ENCODE measurements around the gene TMEM94. TPM values are rescaled to one million over a fixed set of nuclear protein-coding genes. Genes with fewer than 3 reads are reported as not detected.

The TMEM94 gene
- 28.4 TPM for polyA plus RNA-seq (2012; ENCODE audit: low read depth, missing spikeins)

DNA sequence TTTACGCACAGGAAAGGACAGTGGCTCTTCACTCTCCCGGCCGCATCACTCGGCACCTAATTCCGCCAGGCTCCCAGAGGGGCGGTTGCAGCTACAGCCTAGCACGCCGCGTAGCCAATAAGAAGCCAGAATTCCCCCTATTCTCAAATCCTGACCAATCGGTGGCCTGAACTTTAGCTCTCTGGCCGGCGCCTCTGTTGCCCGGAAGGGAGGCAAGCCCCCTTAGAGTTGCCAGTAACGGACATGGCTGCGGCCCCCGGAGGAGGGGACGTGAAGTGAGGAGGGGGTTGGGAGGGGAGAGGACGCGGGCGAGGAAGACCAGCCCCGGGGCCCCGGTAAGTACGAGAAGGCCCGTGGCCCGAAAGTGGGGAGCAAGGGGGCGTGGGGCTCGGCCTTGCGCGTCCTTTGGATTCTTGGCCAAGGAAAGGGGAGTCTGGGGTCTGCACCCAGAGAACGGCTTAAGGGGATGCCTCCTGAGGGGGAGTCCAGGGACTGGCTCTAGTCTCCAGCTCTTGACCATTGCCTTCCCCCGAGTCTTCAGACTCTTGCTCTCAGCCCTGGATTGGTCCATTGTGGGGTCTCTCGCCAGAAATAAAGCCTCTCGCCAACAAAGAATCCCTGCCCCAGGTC, at the start of gene TMEM94:
Gene TMEM94 (plus strand): TSS at position 219 of the 630 bp plus-strand sequence. CDS start 15,271 bp downstream, outside the sequence.
- peak; percentile 87 for FAIRE-seq
- peak; percentile 80 for DNase-seq (ENCODE audit: insufficient read length, low spot score)
- TF ChIP-seq POU2F2 (IDR thresholded peaks at IDR 0.05; ENCODE audit: low read depth, low read length) (no peak), PAX5 (IDR thresholded peaks at IDR 0.05; ENCODE audit: insufficient read depth, low read length, severe bottlenecking) (no peak), TAF1 (IDR thresholded peaks at IDR 0.05; ENCODE audit: low read depth, low read length) (peak; percentile 87), SPI1 (IDR thresholded peaks at IDR 0.05; ENCODE audit: low read depth, low read length) (no peak), POLR2AphosphoS5 (IDR thresholded peaks at IDR 0.05; ENCODE audit: low read depth, low read length) (0 out of 2 replicates have a peak, but pooled peaks have one; percentile 42), POLR2A (IDR thresholded peaks at IDR 0.05; ENCODE audit: low read depth, low read length) (peak; percentile 73; the same call in 1 of the 2 replicates)

DNA sequence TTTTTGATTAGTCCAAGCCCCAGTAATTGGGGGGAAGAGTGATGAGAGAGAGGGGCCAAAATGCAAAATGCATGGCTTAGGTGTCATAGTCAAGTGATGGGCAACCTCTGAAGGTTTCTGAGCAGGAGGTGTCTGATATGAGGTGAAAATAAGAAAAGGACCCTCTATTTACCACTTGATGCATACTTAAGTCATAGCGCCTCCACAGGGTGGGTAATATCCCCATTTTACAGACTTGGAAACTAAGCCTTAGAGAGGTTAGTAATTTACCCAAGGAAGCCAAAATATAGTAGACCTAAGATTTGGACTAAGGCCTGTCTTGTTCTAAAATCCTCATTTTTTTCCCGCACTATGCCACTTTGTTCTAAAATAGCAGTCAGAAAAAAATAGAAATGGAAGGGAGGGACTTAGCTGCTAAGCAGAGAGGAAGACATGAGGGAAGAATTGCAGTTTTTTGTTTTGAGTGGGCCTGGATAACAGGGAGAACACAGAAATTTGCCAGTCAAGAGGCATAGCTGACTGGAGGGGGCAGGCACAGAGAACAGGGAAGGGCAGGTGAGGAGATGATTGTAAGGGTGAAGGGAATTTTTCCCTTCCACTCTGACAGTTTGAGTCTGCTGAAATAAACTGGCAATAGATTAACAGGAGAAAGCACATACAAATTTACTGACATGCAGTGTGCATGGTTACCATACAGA, 48.6 kb upstream of the TMEM94 start:
- FAIRE-seq (no peak), DNase-seq (ENCODE audit: insufficient read length, low spot score) (no peak)
- TF ChIP-seq POLR2AphosphoS5 (IDR thresholded peaks at IDR 0.05; ENCODE audit: low read depth, low read length) (no peak), POU2F2 (IDR thresholded peaks at IDR 0.05; ENCODE audit: low read depth, low read length) (no peak), POLR2A (IDR thresholded peaks at IDR 0.05; ENCODE audit: low read depth, low read length) (no peak), SPI1 (IDR thresholded peaks at IDR 0.05; ENCODE audit: low read depth, low read length) (no peak), PAX5 (IDR thresholded peaks at IDR 0.05; ENCODE audit: insufficient read depth, low read length, severe bottlenecking) (no peak), TAF1 (IDR thresholded peaks at IDR 0.05; ENCODE audit: low read depth, low read length) (no peak)

DNA sequence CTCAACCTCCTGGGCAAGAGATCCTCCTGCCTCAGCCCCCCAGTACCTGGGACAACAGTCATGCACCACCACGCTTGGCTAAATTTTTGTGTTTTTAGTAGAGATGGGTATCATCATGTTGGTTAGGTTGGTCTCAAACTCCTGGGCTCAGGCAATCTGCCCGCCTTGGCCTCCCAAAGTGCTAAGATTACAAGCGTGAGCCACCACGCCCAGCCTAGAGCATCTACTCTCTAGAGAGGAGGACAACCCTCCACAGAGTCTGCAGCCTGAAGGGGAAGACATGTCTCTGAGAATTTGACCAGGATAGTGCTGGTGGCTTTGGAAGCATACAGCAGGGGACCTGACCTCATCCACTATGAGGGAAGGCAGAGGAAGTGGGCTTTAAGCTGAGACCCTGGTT, 46.3 kb upstream of the TMEM94 start:
- FAIRE-seq: no peak
- no peak for TF ChIP-seq POLR2A (IDR thresholded peaks at IDR 0.05; ENCODE audit: low read depth, low read length)
- TF ChIP-seq TAF1 (IDR thresholded peaks at IDR 0.05; ENCODE audit: low read depth, low read length): no peak
- no peak for TF ChIP-seq SPI1 (IDR thresholded peaks at IDR 0.05; ENCODE audit: low read depth, low read length)
- no peak for TF ChIP-seq POU2F2 (IDR thresholded peaks at IDR 0.05; ENCODE audit: low read depth, low read length)
- no peak for TF ChIP-seq PAX5 (IDR thresholded peaks at IDR 0.05; ENCODE audit: insufficient read depth, low read length, severe bottlenecking)
- no peak for TF ChIP-seq POLR2AphosphoS5 (IDR thresholded peaks at IDR 0.05; ENCODE audit: low read depth, low read length)
- no peak for DNase-seq (ENCODE audit: insufficient read length, low spot score)

DNA sequence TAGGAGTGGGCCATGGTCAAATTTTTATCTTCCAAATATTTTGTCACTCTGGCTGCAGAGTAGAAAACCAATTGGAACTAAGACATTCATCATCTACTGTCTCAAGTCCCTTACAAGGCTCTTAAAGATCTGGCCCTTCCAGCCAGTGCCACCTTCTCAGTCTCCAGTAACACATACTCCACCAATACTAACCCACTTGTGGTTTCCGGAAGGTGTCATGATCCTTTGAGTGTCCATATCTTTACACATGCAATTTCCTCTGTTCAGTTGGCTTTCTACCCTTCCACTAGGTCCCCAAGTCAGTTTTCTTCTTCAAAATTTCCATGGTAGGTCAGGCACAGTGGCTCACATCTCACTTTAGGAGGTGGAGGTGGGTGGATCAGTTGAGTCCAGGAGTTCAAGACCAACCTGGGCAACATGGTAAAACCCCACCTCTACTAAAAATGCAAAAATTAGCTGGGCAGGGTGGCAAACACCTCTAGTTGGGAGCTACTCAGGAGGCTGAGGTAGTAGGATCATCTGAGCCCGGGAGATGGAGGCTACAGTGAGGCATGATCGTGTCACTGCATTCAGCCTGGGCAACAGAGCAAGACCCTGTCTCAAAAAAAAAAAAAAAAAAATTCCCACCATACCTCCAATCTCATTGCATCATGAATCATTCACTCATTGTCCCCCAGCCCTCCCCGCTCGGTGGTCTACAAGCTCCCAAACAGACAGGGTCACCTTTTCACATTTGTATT, 44.9 kb upstream of the TMEM94 start:
- DNase-seq (ENCODE audit: insufficient read length, low spot score) (no peak), FAIRE-seq (no peak)
- TF ChIP-seq POLR2A (IDR thresholded peaks at IDR 0.05; ENCODE audit: low read depth, low read length) (no peak), POU2F2 (IDR thresholded peaks at IDR 0.05; ENCODE audit: low read depth, low read length) (no peak), PAX5 (IDR thresholded peaks at IDR 0.05; ENCODE audit: insufficient read depth, low read length, severe bottlenecking) (no peak), TAF1 (IDR thresholded peaks at IDR 0.05; ENCODE audit: low read depth, low read length) (no peak)

DNA sequence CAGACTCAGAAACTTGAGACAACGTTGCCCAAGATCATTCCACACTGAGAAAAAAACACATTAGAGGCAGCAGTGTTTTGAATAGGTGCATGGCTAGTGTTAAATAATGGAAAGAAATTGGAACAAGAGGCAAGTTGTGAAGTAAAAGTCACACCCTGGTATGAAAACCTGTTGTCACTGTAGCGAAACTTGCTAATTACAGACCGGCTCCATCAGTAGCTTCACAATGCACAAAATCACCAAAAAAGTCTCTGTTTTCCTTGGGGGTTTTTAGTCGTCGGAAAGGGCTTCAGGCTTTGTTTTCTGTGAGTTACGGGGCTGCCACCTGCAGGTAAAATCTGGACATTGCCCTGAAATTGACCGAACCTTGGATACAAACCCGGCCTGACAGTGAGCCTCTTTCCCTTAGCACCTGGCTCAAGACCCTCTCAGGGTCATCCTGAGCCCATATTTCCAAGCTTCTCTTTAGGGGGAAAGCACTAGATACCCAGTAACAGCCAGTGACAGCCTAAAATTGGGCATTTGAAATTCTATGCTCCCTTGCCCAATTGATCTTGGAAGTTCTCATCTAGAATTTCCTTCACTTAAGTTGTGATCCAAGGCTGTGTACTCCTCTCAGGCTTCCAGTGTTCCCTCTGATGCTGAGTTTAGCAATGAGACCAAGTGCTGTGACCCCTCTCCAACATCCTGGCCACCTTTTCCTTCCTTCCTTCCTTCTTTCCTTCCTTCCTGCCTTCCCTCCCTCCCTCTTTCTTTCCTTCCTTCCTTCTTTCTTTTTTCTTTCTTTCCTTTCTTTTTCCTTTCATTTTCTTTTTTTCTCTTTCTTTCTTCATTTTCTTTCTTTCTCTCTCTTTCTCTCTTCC, 43.7 kb upstream of the TMEM94 start:
- no peak for TF ChIP-seq TAF1 (IDR thresholded peaks at IDR 0.05; ENCODE audit: low read depth, low read length)
- TF ChIP-seq POLR2A (IDR thresholded peaks at IDR 0.05; ENCODE audit: low read depth, low read length): no peak
- FAIRE-seq (peak; percentile 64), DNase-seq (ENCODE audit: insufficient read length, low spot score) (peak; percentile 49)

DNA sequence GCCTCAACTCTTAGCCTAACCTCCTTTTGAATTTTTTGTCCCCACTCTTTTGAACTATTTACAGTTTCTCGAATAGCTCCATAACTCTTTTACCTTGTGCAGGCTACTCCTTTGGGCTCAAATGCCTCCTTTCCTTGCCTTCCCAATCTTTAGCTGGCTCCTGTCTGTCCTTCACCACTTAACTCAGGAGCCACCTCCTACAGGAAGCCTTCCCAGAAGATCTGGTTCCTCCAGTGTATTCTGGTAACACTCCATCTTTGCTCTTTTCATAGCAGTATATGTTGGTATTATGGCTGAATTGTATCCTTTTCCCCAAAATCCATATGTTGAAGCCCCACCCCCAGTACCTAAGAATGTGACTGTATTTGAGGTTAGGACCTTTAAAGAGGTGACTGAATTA, 41.9 kb upstream of the TMEM94 start:
- TF ChIP-seq SPI1 (IDR thresholded peaks at IDR 0.05; ENCODE audit: low read depth, low read length): no peak
- TF ChIP-seq POU2F2 (IDR thresholded peaks at IDR 0.05; ENCODE audit: low read depth, low read length): no peak
- no peak for TF ChIP-seq POLR2AphosphoS5 (IDR thresholded peaks at IDR 0.05; ENCODE audit: low read depth, low read length)
- no peak for TF ChIP-seq POLR2A (IDR thresholded peaks at IDR 0.05; ENCODE audit: low read depth, low read length)
- TF ChIP-seq PAX5 (IDR thresholded peaks at IDR 0.05; ENCODE audit: insufficient read depth, low read length, severe bottlenecking): no peak
- TF ChIP-seq TAF1 (IDR thresholded peaks at IDR 0.05; ENCODE audit: low read depth, low read length): no peak
- no peak for DNase-seq (ENCODE audit: insufficient read length, low spot score)
- FAIRE-seq: no peak

DNA sequence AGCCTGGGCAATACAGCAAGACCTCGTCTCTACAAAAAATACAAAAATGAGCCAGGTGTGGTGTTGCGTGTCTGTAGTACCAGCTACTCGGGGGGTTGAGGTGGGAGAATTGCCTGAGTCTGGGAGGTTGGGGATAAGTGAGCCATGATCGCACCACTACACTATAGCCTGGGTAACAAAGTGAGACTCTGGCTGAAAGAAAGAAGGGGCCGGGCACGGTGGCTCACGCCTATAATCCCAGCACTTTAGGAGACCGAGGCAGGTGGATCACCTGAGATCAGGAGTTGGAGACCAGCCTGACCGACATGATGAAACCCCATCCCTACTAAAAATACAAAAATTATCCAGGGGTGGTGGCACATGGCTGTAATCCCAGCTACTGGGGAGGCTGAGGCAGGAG, 40.4 kb upstream of the TMEM94 start:
- no peak for FAIRE-seq
- DNase-seq (ENCODE audit: insufficient read length, low spot score): no peak
- no peak for TF ChIP-seq POU2F2 (IDR thresholded peaks at IDR 0.05; ENCODE audit: low read depth, low read length)
- no peak for TF ChIP-seq POLR2A (IDR thresholded peaks at IDR 0.05; ENCODE audit: low read depth, low read length)
- TF ChIP-seq POLR2AphosphoS5 (IDR thresholded peaks at IDR 0.05; ENCODE audit: low read depth, low read length): no peak
- TF ChIP-seq PAX5 (IDR thresholded peaks at IDR 0.05; ENCODE audit: insufficient read depth, low read length, severe bottlenecking): no peak
- TF ChIP-seq SPI1 (IDR thresholded peaks at IDR 0.05; ENCODE audit: low read depth, low read length): no peak
- TF ChIP-seq TAF1 (IDR thresholded peaks at IDR 0.05; ENCODE audit: low read depth, low read length): no peak

DNA sequence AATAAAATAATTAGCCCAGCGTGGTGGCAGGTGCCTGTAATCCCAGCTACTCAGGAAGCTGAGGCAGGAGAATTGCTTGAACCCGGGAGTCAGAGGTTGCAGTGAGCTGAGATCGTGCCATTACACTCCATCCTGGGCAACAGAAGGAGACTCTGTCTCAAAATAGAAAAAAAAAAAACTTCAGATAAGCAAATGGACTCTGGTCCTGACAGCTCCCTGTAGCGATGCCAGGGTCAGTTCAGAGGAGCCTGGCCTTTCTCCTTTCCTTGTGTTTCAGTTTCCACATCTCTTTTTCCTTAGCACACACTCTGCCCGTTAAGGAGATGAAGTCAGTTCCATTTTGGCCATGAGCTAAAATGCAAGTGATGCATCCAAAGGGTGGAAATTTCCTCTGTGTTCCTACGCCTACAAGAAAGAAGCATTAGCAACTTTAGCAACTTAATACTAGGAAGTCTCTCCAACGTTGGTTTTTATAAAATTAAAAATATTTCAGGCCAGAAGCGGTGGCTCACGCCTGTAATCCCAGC, 39.3 kb upstream of the TMEM94 start:
- DNase-seq (ENCODE audit: insufficient read length, low spot score) (no peak), FAIRE-seq (no peak)
- no peak for TF ChIP-seq SPI1 (IDR thresholded peaks at IDR 0.05; ENCODE audit: low read depth, low read length)

DNA sequence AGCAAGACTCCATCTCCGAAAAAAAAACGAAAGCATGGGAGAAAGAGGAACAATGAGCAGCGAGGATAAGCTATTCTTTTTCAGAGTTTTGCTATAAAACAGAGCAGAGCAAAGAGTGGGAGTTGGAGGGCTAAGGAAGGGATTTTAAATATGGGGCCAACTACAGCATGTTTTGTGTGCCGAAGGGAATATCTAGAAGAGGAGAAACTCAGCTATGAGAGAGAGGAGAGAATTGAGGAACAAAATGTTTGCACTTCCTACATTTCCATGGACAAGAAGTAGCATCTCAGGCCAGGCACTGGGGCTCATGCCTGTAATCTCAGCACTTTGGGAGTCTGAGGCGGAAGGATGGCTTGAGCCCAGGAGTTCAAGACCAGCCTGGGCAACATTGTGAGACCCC, 37.9 kb upstream of the TMEM94 start:
- no peak for DNase-seq (ENCODE audit: insufficient read length, low spot score)
- no peak for FAIRE-seq
- TF ChIP-seq SPI1 (IDR thresholded peaks at IDR 0.05; ENCODE audit: low read depth, low read length) (no peak), POLR2A (IDR thresholded peaks at IDR 0.05; ENCODE audit: low read depth, low read length) (no peak), PAX5 (IDR thresholded peaks at IDR 0.05; ENCODE audit: insufficient read depth, low read length, severe bottlenecking) (no peak), POLR2AphosphoS5 (IDR thresholded peaks at IDR 0.05; ENCODE audit: low read depth, low read length) (no peak), POU2F2 (IDR thresholded peaks at IDR 0.05; ENCODE audit: low read depth, low read length) (no peak), TAF1 (IDR thresholded peaks at IDR 0.05; ENCODE audit: low read depth, low read length) (no peak)

Measured in GM12891 (cell line).